ENCODE results near the gene PDP2.

GRCh38 chr16:66846266-66846665 lies 34.0 kb upstream of the PDP2 start:
- TF ChIP-seq, protein P1, sequence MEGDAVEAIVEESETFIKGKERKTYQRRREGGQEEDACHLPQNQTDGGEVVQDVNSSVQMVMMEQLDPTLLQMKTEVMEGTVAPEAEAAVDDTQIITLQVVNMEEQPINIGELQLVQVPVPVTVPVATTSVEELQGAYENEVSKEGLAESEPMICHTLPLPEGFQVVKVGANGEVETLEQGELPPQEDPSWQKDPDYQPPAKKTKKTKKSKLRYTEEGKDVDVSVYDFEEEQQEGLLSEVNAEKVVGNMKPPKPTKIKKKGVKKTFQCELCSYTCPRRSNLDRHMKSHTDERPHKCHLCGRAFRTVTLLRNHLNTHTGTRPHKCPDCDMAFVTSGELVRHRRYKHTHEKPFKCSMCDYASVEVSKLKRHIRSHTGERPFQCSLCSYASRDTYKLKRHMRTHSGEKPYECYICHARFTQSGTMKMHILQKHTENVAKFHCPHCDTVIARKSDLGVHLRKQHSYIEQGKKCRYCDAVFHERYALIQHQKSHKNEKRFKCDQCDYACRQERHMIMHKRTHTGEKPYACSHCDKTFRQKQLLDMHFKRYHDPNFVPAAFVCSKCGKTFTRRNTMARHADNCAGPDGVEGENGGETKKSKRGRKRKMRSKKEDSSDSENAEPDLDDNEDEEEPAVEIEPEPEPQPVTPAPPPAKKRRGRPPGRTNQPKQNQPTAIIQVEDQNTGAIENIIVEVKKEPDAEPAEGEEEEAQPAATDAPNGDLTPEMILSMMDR (IDR thresholded peaks at IDR 0.05; ENCODE audit: extremely low read depth in 1 of 2, insufficient read depth in 1 of 2, low read depth in 1 of 2, low read length in 2 of 2), result no peak
- no peak for TF ChIP-seq JUN (IDR thresholded peaks at IDR 0.05; ENCODE audit: borderline replicate concordance, insufficient read depth, insufficient read length, low read depth)
- TF ChIP-seq POLR2AphosphoS5 (IDR thresholded peaks at IDR 0.05; ENCODE audit: insufficient read depth, low read depth, low read length), result no peak
- TF ChIP-seq POLR2A (IDR thresholded peaks at IDR 0.05; ENCODE audit: low read depth, low read length), result no peak
